HG02938 (cell line): Measurements from ENCODE around the gene REV3L.
"Not testable (repeated sequence)": the region's sequence is repeated elsewhere in the genome, so short reads cannot be mapped to it uniquely, and the experiment has no call there.

Source experiments
- ATAC-seq: cut with Tn5 transposase; IDR thresholded peaks from one replicate; pipeline ENCODE4 v1.9.1; 2021; ENCODE audit warnings: mild to moderate bottlenecking, moderate library complexity; ENCODE audit not compliant: unreplicated experiment

REV3L gene

DNA sequence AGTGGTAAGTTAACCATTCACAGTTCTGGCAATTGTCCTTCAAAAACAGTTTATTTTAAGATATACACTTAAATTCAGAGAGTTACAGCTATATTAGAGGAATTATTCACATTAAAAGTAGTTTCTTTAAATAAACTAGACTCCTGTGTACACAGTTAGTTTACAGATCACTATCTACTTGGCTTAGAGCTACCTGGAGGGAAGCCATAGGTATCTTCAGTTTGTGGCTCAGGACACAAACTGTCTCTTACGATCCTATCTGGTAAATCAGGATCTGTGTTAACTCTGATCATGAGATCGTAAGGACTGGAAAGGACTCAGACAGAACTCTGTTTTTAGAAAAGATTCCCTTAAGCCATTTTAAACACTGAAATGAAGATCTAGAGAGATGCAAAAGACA, 160.9 kb downstream of the REV3L start:
- no peak for ATAC-seq

DNA sequence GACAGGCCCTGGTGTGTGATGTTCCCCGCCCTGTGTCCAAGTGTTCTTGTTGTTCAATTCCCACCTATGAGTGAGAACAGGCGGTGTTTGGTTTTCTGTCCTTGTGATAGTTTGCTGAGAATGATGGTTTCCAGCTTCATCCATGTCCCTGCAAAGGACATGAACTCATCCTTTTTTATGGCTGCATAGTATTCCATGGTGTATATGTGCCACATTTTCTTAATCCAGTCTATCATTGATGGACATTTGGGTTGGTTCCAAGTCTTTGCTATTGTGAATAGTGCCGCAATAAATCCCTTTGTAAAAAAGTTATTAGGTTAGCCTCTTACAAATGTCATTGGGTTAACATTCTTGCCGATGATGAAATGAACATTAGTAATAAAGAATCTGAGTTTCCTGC, 175.1 kb downstream of the REV3L start:
- not testable (repeated sequence) for ATAC-seq

DNA sequence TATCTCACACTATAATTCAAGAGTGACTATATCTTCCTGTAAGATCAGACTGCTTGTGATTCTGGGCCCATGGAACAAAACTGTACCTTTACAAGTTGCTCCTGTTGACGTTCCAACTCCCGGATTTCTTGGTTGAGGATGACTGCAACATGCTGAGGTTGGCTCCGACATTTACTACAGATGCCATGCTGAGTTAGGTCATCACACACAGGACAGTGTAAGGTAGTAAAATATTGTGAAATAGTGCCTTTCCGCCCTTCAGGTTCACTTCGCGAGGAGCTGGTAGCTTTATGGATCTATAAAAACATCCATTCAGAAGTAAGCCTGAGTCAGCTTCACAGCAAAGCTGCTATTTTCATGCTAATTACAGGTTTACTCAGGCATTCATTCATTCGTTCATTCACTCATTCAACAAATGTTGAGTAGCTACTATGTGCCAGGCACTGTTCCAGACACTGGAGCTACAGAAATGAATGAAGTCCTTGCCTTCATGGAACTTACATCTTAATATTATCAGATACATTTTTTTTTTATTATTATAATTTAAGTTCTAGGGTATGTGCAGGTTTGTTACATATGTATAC, 175.7 kb downstream of the REV3L start:
- ATAC-seq, result no peak

DNA sequence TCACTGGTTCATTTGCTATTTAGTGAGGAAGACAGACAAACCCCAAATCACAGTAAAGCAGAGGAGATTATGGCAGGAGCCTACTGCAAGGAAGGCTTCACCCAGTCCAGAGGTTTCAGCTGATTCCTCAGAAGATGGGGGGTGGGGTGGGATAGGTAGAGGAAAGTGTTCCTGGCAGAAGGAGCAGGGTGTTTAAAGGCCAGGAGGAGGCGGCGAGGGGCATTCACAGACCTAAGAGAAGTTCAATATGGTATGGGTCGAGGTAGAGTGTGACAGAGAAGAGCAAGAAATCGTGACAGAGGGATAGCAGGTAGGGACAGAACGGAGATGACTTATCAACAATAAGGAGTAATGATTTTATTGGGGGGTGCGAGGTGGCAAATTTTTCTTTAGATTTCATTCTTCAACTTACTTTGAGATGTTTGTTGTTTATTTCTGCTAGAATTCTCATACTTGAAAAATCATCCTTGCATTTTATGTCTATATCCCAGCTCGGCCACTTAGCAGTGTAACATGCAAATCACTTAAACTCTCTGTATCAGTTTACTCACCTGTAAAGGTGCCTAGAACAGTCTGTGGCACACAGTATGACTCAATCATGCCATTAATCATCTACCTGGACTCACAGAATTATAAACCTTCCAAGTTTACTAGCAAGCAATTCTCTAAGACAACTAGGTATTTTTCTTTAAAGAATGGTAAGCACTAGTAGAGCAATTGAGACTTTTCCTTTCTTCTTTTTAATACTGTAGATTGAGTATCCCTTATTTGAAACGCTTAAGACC, 176.7 kb downstream of the REV3L start:
- no peak for ATAC-seq

DNA sequence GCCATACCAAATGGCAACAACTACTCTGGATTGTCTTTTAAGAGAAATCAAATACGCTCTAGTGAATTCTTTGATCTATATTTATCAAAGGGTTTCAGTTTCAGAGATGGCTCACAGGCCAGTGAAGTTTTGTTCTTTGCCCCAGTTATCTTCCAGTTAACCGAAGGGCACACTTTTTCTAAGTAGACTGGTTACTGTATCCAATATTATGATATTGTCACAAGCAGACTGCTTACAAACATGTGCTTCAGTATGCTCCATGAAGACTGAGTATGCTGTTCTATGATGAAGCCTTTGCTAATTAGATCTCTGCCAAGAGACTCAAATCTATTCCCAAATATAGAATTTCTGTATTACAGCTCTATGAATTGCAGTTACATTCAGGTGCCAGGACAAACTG, 181.1 kb downstream of the REV3L start:
- no peak for ATAC-seq

DNA sequence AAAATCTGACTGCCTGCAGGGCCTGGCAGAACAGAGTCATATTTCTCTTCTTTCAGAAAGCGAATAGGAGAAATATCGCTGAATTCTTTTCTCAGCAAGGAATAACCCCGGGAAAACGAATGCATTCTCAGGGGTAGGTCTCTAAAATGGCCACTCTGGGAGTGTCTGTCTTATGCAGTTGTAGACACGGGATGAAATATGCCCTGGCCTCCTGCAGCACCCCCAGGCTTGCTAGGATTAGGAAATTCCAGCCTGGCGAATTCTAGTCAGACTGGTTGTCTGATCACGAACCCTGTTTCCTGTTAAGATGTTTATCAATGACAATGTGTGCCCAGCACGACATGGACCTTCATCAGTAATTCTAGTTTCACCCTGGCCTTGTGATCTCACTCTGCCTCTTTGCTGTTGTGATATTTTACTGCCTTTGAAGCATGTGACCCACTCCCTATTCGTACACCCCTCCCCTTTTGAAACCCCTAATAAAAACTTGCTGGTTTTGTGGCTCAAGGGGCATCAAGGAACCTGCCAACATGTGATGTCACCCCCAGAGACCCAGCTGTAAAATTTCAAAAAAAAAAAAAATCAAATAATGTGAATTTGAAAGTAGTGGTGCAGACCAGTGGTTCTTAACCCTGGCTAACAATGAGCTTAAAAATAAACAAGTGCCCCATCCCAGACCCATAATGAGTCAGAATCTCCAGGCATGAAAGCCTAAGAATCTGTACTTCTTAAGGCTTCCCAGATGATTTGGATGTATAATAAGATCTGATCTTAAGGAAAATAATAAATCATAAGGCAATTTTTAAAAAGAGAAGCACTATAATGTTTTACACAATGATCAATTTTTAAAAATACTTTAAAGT, 181.8 kb downstream of the REV3L start:
- ATAC-seq, result not testable (repeated sequence)

DNA sequence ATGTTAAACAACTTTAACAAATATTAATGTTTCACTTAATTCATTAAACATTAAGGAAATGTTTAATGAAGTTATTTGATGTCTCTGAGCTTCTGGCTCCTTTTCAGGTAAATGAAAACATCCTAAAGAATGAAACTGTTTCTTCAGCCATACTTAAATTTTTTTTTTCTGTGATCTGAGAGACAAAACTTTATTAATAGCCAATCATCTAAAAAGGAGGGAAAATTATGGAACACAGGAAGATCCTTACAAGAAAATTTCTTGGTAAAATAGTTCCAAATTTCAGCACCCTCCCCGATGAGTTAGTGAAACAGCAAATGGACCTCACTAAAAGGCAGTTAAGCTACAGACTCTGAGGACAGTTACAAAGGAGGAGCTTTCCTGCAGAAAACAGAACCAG, 185.2 kb downstream of the REV3L start:
- no peak for ATAC-seq

DNA sequence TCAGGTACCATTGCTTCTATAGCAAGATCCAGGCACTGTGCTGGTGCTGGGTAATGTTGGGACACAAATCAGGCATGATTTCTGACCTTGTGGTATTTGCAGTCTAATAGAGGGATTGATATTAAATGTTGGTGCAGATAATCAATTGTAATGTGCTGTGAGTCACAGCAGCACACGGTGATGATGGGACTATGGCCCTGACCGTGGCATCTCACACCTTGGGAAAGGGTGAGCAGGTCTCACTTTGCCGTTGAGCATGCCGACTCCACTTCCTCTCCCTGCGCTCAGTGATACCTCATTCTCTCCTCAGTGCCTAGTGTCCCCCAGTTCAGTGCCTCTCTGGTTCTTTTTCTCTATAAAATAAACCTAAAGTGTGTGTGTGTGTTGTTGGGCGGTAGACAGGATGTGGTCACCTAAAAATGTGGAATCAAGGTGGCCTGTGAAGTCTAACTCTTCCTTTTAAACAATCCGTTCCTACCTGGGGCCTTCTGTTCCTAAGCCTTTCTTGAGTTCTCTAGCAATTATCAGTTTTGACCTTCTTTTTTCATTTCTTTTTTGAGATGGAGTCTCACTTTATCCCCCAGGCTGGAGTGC, 188.5 kb downstream of the REV3L start:
- no peak for ATAC-seq

DNA sequence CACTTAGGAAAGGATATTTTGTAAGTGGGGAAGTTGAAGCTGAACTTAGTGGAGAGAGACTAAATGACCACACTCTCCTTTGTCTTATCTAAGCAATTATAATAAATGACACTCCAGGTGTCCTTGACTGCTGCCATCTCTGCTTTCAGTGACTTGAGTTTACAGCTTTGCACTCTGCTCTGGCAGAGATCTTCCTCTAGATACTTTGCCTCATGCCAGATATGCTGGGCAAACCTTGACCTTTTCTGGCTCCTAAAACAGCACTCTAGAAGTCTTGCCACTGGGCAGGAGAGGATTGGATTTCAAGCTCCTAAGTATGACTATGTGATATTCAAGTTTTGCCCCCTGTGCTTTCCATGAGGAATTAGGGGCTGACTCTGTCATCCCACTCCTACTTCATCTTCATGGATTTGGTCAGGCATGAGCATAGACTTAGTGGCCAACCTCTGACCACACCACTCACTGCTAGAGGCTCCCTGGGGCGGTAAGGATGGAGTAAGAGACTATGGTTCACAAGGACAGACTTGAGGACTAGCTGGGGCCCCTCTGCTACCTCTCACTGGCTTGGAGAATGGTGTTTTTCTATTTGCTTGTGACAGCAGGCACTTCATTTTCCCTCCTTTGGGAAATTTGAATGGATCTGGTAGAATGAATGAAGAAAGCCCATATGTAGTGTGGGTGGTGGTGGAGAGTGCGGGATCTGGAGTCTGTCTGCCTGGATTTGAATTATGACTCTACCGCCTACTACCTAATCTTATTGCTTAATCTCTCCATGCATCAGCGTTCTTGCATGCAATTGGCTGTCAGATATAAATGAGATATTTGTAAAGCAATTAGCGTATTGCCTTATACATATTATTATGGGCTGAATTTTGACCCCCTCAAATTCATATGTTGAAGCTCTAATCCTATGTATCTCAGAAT, 191.4 kb downstream of the REV3L start:
- no peak for ATAC-seq

DNA sequence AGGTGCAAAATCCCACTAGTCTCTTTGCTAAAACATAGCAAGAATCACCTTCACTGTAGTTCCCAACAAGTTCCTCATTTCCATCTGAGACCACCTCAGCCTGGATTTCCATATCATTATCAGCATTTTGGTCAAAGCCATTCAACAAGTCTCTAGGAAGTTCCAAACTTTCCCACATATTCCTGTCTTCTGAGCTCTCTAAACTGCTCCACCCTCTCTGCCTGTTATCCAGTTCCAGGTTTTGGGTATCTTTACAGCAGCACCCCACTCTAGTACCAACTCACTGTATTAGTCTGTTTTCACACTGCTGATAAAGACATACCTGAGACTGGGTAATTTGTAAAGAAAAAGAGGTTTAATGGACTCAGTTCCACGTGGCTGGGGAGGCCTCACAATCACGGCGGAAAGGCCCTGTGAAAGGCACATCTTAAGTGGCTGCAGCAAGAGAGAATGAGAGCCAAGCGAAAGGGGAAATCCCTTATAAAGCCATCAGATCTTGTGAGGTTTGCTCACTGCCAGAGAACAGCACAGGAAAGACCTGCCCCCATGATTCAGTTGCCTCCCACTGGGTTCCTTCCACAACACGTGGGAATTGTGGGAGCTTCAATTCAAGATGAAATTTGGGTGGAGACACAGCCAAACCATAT, 192.2 kb downstream of the REV3L start:
- ATAC-seq, result peak; percentile 65

DNA sequence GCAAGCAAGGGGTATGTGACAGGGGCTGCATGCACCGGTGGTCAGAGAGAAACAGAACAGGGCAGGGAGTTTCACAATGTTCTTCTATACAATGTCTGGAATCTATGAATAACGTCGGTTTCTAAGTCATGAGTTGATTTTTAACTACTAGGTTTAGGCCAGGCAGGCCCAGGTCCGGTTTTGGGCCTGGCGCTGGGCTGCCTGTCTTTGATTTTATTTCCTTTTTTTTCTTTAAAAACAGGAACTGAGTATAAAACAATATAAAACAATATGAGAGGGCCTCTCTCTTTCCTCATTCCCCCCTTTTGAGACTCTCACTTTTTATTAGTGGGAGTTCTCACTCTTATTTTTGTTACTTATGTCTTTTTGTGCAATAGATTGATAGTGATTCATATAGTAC, 198.7 kb downstream of the REV3L start:
- not testable (repeated sequence) for ATAC-seq

DNA sequence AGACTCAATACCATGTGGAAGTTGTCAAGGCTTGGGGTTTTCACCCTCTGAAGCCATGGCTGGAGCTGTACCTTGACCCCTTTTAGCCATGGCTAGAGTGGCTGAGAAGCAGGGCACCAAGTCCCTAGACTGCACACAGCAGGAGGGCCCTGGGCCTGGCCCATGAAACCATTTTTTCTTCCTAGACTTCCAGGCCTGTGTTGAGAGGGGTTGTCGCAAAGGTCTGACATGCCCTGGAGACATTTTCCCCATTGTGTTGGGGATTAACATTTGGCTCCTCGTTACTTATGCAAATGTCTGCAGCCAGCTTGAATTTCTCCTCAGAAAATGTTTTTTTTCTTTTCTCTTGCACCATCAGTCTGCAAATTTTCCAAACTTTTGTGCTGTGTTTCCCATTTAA, 199.3 kb downstream of the REV3L start:
- ATAC-seq, result no peak

DNA sequence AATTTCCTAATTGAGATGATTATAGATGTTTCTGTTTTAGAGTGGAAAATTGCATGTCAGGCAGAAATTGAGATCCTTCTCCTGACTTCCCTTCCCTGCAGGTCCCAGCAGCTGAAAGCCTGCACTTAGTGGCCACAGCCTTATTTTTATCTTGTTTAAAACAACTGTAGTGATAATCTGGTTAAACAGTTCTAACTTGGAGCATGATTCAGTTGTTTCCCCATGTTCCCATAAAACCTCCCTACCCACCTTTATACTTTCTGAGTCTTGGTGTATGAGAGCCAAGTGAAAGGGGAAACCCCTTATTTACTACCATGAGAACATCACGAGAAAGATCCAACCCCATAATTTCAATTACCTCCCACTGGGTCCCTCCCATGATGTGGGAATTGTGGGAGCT, 200.5 kb downstream of the REV3L start:
- ATAC-seq, result no peak

DNA sequence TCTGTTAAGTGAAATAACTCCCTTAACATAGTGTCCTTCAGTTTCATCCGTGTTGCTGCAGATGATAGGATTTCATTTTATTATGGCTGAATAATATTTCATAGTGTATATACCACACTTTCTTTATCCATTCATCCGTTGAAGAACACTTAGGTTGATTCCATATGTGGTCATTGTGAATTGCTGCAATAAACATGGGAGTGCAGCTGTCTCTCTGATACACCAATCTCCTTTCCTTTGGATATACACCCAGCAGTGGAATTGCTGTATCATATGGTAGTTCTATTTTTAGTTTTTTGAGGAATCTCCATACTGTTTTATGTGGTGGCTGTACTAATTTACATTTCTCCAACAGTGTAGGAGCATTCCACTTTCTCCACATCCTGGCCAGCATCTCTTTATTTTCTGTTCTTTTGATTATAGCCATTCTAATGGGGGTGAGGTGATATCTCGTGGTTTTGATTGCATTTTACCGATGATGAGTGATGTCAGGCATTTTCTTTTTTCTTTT, 202.5 kb downstream of the REV3L start:
- no peak for ATAC-seq

DNA sequence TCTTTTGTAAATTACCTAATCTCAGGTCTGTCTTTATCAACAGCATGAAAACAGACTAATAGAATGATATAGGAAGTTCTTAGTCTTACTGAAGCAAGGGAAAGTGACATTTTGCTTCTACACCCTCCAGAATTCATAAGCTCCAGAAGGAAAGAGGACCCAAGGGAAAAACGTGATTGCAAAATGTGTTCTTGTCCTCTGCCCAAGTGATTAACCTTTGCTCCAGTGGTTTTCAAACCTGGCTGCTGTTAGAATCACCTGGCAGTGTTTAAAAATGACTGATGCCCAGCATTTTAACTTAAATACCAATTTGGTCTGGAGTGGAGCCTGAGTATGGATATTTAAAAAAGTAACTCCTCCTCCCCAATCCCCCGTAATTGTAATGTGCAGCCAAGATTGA, 204.3 kb downstream of the REV3L start:
- no peak for ATAC-seq

DNA sequence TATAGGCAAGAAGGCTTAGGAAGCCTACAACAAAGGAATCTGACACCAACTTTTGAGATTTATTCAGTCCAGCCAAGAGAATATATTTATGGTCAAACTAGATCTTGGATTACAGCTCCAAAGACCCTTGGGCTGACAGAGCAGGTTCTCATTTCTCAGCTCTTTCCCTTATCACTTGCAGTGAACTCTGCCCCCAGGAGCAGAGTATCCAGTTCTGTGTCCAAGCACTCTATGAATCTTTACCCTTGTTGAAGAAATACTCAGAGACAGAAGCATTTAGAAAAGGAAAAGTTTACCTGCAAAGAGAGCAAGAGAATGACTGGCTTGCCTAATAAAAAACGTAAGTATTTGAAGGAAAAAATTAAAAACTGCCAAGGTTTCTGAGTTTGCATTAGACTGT, 205.2 kb downstream of the REV3L start:
- no peak for ATAC-seq

DNA sequence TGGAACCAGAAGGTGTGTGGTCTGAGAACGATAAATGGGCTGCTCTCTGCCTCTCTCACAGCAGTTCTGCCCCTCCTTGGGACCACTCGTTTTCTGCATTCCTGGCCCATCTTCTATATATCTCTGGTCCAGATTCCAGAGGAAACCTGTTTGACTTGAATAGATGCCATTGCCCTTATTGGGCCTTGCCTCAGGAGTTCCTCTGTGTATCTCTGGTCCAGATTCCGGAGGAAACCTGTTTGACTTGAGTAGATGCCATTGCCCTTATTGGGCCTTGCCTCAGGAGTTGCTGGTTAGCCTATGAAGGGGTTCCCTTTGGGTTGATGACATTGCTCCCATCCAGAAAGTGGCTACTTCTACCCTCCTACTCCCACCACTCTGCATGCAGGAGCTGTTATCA, 206.3 kb downstream of the REV3L start:
- ATAC-seq, result no peak

DNA sequence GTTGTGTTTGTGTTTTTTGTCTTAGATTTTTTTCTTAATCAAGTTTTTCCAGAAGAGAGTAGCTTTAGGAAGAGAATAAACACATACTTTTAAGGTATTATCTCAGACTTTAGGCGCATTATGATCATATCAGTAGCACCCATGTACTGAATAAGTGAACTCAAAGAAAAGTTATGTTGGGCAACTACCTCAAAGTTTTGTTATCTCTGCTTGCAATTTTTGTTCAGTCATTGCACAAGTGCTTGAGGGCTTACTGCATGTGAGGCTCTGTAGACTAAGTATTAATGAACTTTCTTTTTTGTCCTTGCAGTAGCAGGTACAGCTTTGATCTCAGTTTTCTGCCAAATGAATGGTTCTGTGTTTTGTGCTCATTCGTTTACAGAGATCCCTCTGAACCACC, 206.7 kb downstream of the REV3L start:
- no peak for ATAC-seq

DNA sequence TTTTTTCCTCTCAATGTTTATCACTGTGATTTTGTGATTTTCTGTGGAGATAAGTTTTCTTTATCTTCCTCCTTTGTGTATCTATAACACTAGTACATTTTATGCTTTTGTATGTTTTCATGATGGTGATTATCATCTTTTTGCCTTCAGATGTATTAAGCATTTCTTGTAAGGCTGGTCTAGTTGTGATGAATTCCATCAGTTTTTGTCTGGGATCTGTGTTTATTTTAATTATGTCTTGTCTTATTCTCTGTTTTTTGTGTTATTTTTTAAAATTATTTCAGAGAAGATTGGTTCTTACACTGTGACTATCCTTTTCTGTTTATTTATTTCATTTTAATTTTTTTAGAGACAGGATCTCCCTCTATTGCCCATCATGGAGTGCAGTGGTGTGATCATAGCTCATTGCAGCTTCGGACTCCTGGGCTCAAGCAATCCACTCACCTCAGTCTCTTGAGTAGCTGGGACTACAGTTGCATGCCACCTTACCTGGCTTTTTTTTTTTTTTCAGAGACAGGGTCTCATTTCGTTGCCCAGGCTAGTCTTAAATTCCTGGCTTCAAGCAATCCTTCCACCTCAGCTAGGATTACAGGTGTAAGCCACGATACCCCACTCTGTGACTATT, 208.3 kb downstream of the REV3L start:
- no peak for ATAC-seq
